HL-60/S4 treated with phorbol 12-myristate 13-acetate at 8.2 ng/mL for 4 days and 3 days (cell line): ENCODE results near the gene MBOAT7.

Experiments used
- in situ Hi-C: fragments of 300-500 bp; cut with MboI; formaldehyde crosslinking; loops from 2 replicates; pipeline ENCODE4 v1.15.0; 2022; ENCODE audit warnings: low sequenced_read_pairs

The MBOAT7 gene

DNA sequence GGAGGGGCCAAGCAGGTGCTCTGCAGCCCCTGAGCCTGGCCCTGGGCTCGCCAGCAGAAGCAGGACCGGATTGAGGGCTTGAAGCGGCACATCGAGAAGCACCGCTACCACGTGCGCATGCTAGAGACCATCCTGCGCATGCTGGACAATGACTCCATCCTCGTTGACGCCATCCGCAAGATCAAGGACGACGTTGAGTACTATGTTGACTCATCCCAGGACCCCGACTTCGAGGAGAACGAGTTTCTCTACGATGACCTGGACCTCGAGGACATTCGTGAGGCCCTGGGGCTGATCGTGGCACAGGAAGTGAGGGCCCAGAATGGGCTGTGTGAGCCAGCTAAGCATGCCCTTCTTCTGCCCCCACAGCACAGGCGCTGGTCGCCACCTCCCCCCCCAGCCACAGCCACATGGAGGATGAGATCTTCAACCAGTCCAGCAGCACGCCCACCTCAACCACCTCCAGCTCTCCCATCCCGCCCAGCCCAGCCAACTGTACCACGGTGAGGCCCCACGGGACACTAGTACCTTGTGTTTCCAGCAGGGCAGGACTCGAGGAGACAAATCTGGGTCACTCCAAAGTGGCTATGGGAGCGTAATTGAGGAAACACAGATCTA is 43.7 kb downstream of the MBOAT7 start:
- in situ Hi-C loops = no loop called here

GRCh38 chr19:54142166-54142780 is 47.1 kb downstream of the MBOAT7 start:
- in situ Hi-C loops = no loop called here

DNA sequence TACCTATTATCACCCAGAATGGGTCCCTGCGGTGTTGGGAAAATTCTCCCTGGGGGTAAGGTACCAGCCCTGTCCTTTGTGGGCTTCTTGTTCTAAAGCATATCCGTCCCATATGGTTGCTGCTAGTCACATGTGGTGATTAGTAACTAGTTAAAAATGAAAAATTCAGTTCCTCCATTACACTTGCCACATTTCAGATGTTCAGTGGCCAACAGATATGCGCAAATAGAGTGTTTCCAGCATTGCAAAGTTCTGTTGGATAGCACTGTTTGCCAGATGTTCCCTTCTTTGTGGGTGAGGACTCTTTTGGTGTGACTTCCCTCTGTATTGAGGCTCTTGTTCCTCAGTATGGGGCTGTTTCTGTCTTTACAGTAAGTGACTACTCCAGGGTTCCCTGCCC is 48.0 kb downstream of the MBOAT7 start:
- in situ Hi-C loops = no loop called here

- in situ Hi-C loops = no loop called here
Measured at GRCh38 chr19:54138489-54139256, 50.7 kb downstream of the MBOAT7 start.

- in situ Hi-C loops = no loop called here
Measured at GRCh38 chr19:54137699-54138488, 51.5 kb downstream of the MBOAT7 start, which contains the start of gene CNOT3. Gene CNOT3 (plus strand): TSS chr19:54137762. CDS start chr19:54142979, 5,217 bp downstream.

GRCh38 chr19:54136864-54137698 is 52.3 kb downstream of the MBOAT7 start:
- in situ Hi-C loops = no loop called here

DNA sequence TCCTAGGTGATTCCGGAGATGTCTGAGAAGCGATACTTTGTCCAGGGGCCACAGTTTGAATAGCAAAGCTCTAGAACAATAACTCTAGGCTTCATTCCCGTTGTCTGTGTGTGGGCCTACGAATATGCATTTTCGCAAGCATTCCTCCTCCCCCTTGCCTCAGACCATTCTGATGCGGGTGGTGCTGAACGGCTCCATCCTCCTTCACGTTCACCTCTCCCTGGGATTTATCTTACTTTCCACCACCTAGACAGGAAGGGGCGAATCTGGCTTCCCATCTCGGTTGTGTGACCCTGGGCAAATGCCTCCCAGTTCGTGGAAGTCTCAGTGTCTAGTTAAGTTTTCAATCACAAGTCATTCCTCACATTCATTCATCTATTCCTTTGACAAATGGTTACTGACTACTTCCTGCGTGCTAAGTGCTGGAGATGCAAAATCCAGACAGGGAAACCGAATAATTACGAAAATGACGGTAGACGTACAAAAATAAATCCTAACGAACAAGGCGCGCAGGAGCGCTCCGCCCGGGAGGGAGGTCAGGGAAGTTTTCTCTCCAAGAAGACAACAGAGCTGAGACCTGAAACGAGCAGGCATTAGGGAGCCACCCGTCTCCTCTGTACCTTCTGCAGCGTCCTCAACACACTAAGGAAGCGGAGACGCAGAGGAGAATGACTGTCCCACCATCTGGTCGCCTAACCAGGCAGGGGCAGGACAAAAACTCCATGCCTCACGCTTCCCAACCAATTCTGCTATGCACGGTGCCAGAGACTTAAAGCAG is 53.1 kb downstream of the MBOAT7 start:
- in situ Hi-C loops = no loop called here

- in situ Hi-C loops = no loop called here
Measured at GRCh38 chr19:54133957-54134590, 55.3 kb downstream of the MBOAT7 start.

- in situ Hi-C loops = no loop called here
Measured at GRCh38 chr19:54133312-54133956, 55.9 kb downstream of the MBOAT7 start.

- in situ Hi-C loops = no loop called here
Measured at GRCh38 chr19:54129617-54129996, 59.8 kb downstream of the MBOAT7 start.

DNA sequence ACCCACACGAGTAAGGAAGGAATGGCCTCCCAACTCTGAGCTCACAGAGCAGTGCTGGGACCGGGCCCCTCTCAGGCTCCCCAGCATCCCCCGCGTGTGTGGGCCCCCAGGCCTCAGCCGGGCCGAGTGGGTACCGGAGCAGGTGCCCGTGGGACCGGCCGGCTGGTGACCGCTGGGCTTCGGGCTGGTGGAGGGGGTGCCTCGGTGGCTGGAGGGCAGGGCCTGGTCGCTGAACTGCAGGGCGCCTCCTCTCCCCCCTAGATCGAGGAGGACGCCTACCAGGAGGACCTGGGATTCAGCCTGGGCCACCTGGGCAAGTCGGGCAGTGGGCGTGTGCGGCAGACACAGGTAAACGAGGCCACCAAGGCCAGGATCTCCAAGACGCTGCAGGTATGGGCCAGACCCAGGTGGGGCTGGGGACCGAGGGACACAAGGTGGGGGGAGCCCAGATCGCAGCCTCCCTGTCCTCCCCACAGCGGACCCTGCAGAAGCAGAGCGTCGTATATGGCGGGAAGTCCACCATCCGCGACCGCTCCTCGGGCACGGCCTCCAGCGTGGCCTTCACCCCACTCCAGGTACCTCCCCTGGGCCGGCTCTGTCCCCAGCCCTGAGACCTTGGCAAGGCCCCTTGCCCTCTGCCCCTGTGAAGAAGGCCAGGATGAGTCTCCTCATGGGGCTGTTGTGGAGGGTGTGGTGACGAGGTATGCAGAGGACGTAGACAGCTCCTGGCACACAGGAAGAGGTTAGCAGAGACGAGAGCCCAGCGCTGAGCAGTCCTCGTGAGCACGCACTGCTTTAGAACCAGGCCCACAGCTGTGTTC is 60.4 kb downstream of the MBOAT7 start:
- in situ Hi-C loops = no loop called here

DNA sequence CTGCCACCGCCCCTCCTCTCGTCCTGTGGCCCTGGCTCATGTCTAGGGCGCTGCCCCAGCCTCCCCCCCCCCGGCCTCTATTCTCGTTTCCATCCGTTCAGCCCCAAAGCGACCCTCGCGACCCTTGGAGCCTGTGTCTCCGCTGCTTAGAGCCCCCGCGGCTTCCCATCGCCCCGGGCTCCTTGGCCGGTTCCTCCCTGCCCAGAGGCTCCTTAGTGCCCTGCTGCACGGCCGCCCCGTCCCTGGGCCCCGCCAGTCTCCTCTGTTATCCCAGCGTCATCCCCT is 61.0 kb downstream of the MBOAT7 start:
- in situ Hi-C loops = no loop called here

DNA sequence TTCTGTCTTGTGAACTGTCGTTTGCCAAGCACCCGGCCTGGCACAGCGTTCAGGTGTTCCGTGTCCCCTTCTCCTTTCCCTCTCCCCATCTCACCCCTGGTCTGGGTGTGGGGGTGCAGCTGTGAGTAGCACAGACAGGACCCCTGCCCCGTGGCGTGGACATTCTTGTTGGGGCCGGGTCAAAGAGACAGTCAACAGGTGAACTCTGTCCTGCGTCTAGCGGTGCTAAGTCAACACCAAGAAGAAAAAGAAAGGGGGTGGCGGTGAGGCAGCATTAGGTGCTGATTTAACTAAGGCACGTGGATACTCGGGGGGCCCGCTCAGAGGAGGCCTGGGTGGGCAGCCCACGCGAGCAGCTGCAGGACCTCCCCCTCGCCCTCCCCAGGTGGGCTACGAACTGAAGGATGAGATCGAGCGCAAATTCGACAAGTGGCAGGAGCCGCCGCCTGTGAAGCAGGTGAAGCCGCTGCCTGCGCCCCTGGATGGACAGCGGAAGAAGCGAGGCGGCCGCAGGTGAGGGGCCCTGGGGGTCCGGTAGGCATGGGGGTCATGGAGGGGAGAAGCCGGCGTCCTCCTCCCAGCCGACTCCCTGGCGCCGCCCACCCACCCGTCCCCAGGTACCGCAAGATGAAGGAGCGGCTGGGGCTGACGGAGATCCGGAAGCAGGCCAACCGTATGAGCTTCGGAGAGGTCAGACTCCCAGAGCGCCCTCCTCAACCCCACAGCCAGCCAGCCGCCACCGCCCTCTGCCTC is 61.5 kb downstream of the MBOAT7 start:
- in situ Hi-C loops = no loop called here

GRCh38 chr19:54125713-54126112 is 63.7 kb downstream of the MBOAT7 start:
- in situ Hi-C loops = no loop called here

DNA sequence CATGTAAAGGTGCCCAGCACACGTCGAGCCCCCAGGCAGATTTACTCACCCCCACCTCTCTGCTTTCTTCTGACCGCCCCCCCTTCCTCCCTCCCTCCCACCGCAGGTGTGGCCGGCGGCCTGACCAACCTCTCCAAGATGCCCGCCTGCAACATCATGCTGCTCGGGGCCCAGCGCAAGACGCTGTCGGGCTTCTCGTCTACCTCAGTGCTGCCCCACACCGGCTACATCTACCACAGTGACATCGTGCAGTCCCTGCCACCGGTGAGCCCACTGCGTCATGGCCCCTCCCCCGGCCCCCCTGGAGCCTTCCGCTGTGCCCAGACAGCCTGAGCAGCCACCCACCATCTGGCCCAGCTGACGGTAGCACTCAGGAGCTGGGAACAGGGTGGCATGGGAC is 65.0 kb downstream of the MBOAT7 start:
- in situ Hi-C loops = no loop called here

DNA sequence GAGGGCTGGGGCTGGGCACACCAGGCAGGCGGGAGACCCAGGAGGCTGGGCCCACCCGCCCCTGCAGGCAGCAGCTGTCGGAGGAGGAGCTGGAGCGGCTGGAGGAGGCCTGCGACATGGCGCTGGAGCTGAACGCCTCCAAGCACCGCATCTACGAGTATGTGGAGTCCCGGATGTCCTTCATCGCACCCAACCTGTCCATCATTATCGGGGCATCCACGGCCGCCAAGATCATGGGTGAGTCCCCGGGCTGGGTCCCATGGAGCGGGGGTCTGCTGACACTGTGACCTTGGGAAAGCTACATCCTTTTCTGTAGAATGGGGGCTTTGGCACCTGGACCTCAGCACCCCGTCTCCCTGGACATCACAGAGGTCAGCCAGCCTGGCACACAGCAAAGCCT is 65.7 kb downstream of the MBOAT7 start:
- in situ Hi-C loops = no loop called here
